B cell (primary cell): ENCODE results near the gene IL26. TPM values are rescaled to one million over a fixed set of nuclear protein-coding genes. Genes with fewer than 3 reads are reported as not detected.

ENCODE experiments used
- ATAC-seq: fragments of 200-7000 bp; cut with Tn5 transposase; one replicate; pipeline ENCODE4 v1.10.0; 2021; ENCODE audit warnings: low read depth, mild to moderate bottlenecking, moderate number of reproducible peaks, moderate library complexity
- CTCF ChIA-PET: fragments of 350-600 bp; sonication (Branson Sonifier 250); formaldehyde crosslinking; loops from one replicate; lab custom pipeline; 2021; ENCODE audit warnings: antibody characterized with exemption, inconsistent platforms; lab: Charles Lee
- POLR2A ChIA-PET: fragments of 350-600 bp; sonication (Branson Sonifier 250); formaldehyde crosslinking; loops from one replicate; lab custom pipeline; 2021; ENCODE audit warnings: antibody characterized with exemption; lab: Charles Lee
- DNase-seq: peaks from one replicate; pipeline ENCODE4 v3.0.0; 2013
- H2AFZ ChIP-seq: 2 replicates; pipeline ENCODE4 v1.6.1; 2012; ENCODE audit warnings: mild to moderate bottlenecking, low read depth, low read length; ENCODE audit not compliant: insufficient read depth, poor library complexity, severe bottlenecking
- H3K27ac ChIP-seq, 2 donors: 1 replicate in 1 of 2; 2 replicates in 1 of 2; pipeline ENCODE4 v1.5.1; 2012 to 2013; ENCODE audit warnings: low read length in 2 of 2, mild to moderate bottlenecking in 2 of 2, moderate library complexity in 1 of 2
- H3K27me3 ChIP-seq, 4 experiments: fragments of 200-600 bp in 1 of 4; sonication (generic) in 1 of 4; replicated peaks in 1 of 4; 1 replicate in 2 of 4; 2 replicates in 2 of 4; pipeline versions ENCODE4 v1.6.1 to v1.7.0; 2013 to 2016; ENCODE audit warnings: low read length in 3 of 4, mild to moderate bottlenecking in 2 of 4, mixed read lengths in 1 of 4, moderate library complexity in 1 of 4; ENCODE audit not compliant: insufficient read depth in 4 of 4, control insufficient read depth in 3 of 4; ENCODE audit errors: control extremely low read depth in 1 of 4
- H3K36me3 ChIP-seq, 2 experiments: replicated peaks in 1 of 2; 1 replicate in 1 of 2; 2 replicates in 1 of 2; pipeline versions ENCODE4 v1.6.1 to v1.7.1; 2013; ENCODE audit warnings: low read length in 1 of 2; ENCODE audit not compliant: insufficient read depth in 2 of 2, control insufficient read depth in 1 of 2; ENCODE audit errors: control extremely low read depth in 1 of 2, extremely low read depth in 1 of 2
- H3K4me1 ChIP-seq, 2 donors: fragments of 200-600 bp in 1 of 2; sonication (generic) in 1 of 2; 1 replicate in 1 of 2; 2 replicates in 1 of 2; pipeline versions ENCODE4 v1.5.1 to v1.6.1; 2013 to 2017; ENCODE audit warnings: low read length in 2 of 2; ENCODE audit not compliant: control insufficient read depth in 2 of 2, insufficient read depth in 2 of 2
- H3K4me2 ChIP-seq: replicated peaks from 2 replicates; pipeline ENCODE3; 2012; ENCODE audit warnings: mild to moderate bottlenecking, low read depth, low read length; ENCODE audit not compliant: poor library complexity, severe bottlenecking
- H3K4me3 ChIP-seq, 5 experiments: fragments of 200-600 bp in 1 of 5; sonication (generic) in 1 of 5; 1 replicate in 3 of 5; 2 replicates in 2 of 5; pipeline versions ENCODE4 v1.5.1 to v1.7.0; 2011 to 2016; ENCODE audit warnings: low read length in 4 of 5, mild to moderate bottlenecking in 4 of 5, low read depth in 2 of 5, control low read depth in 1 of 5, moderate library complexity in 1 of 5; ENCODE audit not compliant: insufficient read depth in 1 of 5; ENCODE audit errors: control extremely low read depth in 1 of 5, extremely low read depth in 1 of 5
- H3K79me2 ChIP-seq: fragments of 200-600 bp; sonication (generic); one replicate; pipeline ENCODE4 v1.6.0; 2016; ENCODE audit warnings: low read length; ENCODE audit not compliant: control insufficient read depth, insufficient read depth
- H3K9ac ChIP-seq: fragments of 200-600 bp; sonication (generic); 2 replicates; pipeline ENCODE4 v1.6.1; 2017; ENCODE audit warnings: mild to moderate bottlenecking, low read length, moderate library complexity
- H3K9me3 ChIP-seq, 3 donors: one replicate each; pipeline versions ENCODE4 v1.6.1 to v1.7.1; 2013; ENCODE audit warnings: low read length in 2 of 3; ENCODE audit not compliant: control insufficient read depth in 2 of 3, insufficient read depth in 1 of 3; ENCODE audit errors: control extremely low read depth in 1 of 3
- H4K20me1 ChIP-seq: 2 replicates; pipeline ENCODE4 v1.6.0; 2012; ENCODE audit warnings: mild to moderate bottlenecking, low read length; ENCODE audit not compliant: insufficient read depth, control insufficient read depth, poor library complexity, severe bottlenecking
- H3K27ac Mint-ChIP-seq: one replicate; pipeline ENCODE4 v1.8.0; 2021; ENCODE audit warnings: mixed read lengths
- H3K27me3 Mint-ChIP-seq: one replicate; pipeline ENCODE4 v1.8.0; 2021; ENCODE audit warnings: mixed read lengths
- H3K4me1 Mint-ChIP-seq: one replicate; pipeline ENCODE4 v1.8.0; 2021; ENCODE audit warnings: mixed read lengths
- H3K4me3 Mint-ChIP-seq: one replicate; pipeline ENCODE4 v1.8.0; 2021; ENCODE audit warnings: mixed read lengths
- H3K9me3 Mint-ChIP-seq: one replicate; pipeline ENCODE4 v1.8.0; 2022; ENCODE audit warnings: mixed read lengths; ENCODE audit not compliant: insufficient read depth
- EZH2 ChIP-seq: IDR thresholded peaks from 2 replicates; pipeline ENCODE4 v1.6.1; 2012; ENCODE audit warnings: borderline replicate concordance, low read depth, mild to moderate bottlenecking, moderate library complexity, low read length; ENCODE audit not compliant: insufficient read depth, poor library complexity, severe bottlenecking
- WGBS: methylation state at CpG from one replicate; pipeline ENCODE4 v1.1.5; 2013; ENCODE audit warnings: missing lambda C conversion rate; ENCODE audit not compliant: insufficient coverage; 5-methylcytosine and 5-hydroxymethylcytosine counted together
- intact Hi-C: fragments of 100-400 bp; cut with micrococcal nuclease; formaldehyde crosslinking; loops from one replicate; pipeline ENCODE4 v1.10.0; 2022
- polyA plus RNA-seq: library from polyadenylated mRNA; depleted of rRNA; stranded (reverse); fragments of >200 nt; gene quantifications from 2 replicates; pipeline ENCODE4 v1.2.3, GENCODE V29; 2012
- total RNA-seq, 2 donors: library from RNA; stranded (reverse); fragments of 120-200 nt in 1 of 2; gene quantifications; 1 replicate in 1 of 2; 2 replicates in 1 of 2; pipeline versions ENCODE4 v1.2.3 to v1.2.4, GENCODE V29; 2013 to 2022
- TF ChIP-seq, protein P1 (sequence below): fragments of 200-600 bp; IDR thresholded peaks from one replicate; pipeline ENCODE4 v1.8.0; 2022; ENCODE audit warnings: antibody characterized with exemption, mild to moderate bottlenecking

IL26 gene
- total and polyA plus RNA-seq, 2 donors (not counting 1 experiment from before 2014, with no cell fraction given): not detected

DNA sequence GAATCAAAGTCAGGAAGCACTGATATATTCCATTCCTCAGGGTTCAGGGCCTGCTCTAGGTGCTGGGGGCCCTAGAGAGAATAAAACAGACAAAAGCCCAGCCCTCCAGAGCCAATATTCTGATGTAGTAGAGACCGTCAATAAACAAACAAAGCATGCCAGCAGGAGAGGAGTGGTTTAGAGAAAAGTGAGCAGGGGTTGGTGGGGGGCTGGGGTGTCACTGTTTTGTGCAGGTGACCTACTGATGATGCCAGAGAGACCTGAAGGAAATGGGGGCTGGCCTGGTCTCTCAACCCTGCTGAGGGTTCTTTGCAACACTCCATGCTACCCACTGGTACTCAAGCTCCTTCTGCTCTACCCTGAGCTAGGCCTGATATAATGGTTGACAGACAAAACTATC is 26.5 kb downstream of the IL26 start:
- ChIA-PET POLR2A (no interaction called here), CTCF (interaction anchor here (1.5 kb wide), 1 partner anchor 24 kb away, joined by 4 read pairs; no protein-coding TSS in a partner anchor)
- Histone ChIP-seq H3K9ac (no peak overlapping the region), H2AFZ (no peak overlapping the region), H3K4me1 (no peaks in the 10 kb centered on the region), H3K4me2 (no peak overlapping the region), H3K4me3 (no peak overlapping the region), H3K27me3 (no peaks in the 10 kb centered on the region), H3K79me2 (no peaks in the 10 kb centered on the region), H3K9me3 (no peaks in the 10 kb centered on the region), H4K20me1 (no peaks in the 10 kb centered on the region), H3K27ac (no peak overlapping the region), H3K36me3 (no peaks in the 10 kb centered on the region)
- Mint-ChIP-seq H3K27ac (no peak overlapping the region), H3K4me3 (no peak overlapping the region), H3K27me3 (peaks cover 5% of the 10 kb centered on the region), H3K9me3 (no peaks in the 10 kb centered on the region), H3K4me1 (no peaks in the 10 kb centered on the region)
- ATAC-seq (no peak), DNase-seq (no peak)
- WGBS: no CpG with 5 or more reads among the region's 1 CpG
- intact Hi-C loops: no loop called here
- TF ChIP-seq, protein P1, sequence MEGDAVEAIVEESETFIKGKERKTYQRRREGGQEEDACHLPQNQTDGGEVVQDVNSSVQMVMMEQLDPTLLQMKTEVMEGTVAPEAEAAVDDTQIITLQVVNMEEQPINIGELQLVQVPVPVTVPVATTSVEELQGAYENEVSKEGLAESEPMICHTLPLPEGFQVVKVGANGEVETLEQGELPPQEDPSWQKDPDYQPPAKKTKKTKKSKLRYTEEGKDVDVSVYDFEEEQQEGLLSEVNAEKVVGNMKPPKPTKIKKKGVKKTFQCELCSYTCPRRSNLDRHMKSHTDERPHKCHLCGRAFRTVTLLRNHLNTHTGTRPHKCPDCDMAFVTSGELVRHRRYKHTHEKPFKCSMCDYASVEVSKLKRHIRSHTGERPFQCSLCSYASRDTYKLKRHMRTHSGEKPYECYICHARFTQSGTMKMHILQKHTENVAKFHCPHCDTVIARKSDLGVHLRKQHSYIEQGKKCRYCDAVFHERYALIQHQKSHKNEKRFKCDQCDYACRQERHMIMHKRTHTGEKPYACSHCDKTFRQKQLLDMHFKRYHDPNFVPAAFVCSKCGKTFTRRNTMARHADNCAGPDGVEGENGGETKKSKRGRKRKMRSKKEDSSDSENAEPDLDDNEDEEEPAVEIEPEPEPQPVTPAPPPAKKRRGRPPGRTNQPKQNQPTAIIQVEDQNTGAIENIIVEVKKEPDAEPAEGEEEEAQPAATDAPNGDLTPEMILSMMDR: no peak
- no peak for TF ChIP-seq EZH2

DNA sequence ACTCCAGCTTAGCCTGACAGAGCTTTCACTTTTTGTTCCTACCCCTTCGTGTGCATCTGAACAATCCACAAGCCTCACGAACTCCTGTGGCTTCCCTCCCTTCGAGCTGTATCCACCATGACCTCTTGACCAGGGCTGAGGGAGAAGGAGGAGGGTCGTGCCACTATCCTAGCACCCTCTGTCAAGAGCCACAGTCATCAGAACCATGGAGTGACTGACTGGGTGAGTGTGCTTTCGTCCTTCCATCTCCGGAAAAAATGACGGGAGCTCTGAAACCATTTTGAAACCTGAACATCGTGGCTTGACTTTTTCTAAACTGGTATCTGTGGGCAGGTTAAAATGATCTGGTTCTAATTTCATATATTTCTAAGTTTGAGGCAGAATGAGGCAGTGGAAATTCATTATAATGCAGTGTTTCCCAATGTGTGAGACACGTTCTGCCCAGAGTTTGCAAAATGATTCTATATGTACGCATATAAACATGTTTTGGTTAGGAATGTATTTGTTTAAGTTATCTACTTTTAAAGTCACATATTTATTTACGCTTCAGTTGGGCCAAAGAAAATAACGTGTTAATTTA is 27.0 kb downstream of the IL26 start:
- Mint-ChIP-seq H3K27me3 (peaks cover 5% of the 10 kb centered on the region), H3K4me1 (no peaks in the 10 kb centered on the region), H3K9me3 (no peaks in the 10 kb centered on the region), H3K27ac (no peak overlapping the region), H3K4me3 (no peak overlapping the region)
- Histone ChIP-seq H3K4me1 (no peaks in the 10 kb centered on the region), H3K4me2 (no peak overlapping the region), H4K20me1 (no peaks in the 10 kb centered on the region), H3K9me3 (no peaks in the 10 kb centered on the region), H3K27ac (no peak overlapping the region), H3K9ac (no peak overlapping the region), H3K27me3 (no peaks in the 10 kb centered on the region), H3K4me3 (no peak overlapping the region), H3K36me3 (no peaks in the 10 kb centered on the region), H2AFZ (no peak overlapping the region), H3K79me2 (no peaks in the 10 kb centered on the region)
- CTCF ChIA-PET: no interaction called here
- intact Hi-C loops: no loop called here
- no peak for ATAC-seq
- DNase-seq: no peak
- 97% methylated on average over 4 of the region's 12 CpGs for WGBS
- TF ChIP-seq EZH2: no peak
- POLR2A ChIA-PET: no interaction called here
